Umbilical cord (tissue), 2 donors: ENCODE data around the gene NPAS4. TPM values are rescaled to one million over a fixed set of nuclear protein-coding genes. Genes with fewer than 3 reads are reported as not detected.
"Not testable (repeated sequence)": the region's sequence is repeated elsewhere in the genome, so short reads cannot be mapped to it uniquely, and the experiment has no call there.

Source experiments
- DNase-seq: peaks from one replicate; pipeline ENCODE4 v3.0.0-alpha.2; 2015; ENCODE audit warnings: low spot score
- total RNA-seq: library from RNA; depleted of rRNA; stranded (reverse); fragments of >200 nt; gene quantifications from one replicate; pipeline ENCODE4 v1.2.3, GENCODE V29; 2014; ENCODE audit warnings: low replicate concordance; ENCODE audit not compliant: insufficient read depth

NPAS4 gene
- total RNA-seq: 2.4 TPM

DNA sequence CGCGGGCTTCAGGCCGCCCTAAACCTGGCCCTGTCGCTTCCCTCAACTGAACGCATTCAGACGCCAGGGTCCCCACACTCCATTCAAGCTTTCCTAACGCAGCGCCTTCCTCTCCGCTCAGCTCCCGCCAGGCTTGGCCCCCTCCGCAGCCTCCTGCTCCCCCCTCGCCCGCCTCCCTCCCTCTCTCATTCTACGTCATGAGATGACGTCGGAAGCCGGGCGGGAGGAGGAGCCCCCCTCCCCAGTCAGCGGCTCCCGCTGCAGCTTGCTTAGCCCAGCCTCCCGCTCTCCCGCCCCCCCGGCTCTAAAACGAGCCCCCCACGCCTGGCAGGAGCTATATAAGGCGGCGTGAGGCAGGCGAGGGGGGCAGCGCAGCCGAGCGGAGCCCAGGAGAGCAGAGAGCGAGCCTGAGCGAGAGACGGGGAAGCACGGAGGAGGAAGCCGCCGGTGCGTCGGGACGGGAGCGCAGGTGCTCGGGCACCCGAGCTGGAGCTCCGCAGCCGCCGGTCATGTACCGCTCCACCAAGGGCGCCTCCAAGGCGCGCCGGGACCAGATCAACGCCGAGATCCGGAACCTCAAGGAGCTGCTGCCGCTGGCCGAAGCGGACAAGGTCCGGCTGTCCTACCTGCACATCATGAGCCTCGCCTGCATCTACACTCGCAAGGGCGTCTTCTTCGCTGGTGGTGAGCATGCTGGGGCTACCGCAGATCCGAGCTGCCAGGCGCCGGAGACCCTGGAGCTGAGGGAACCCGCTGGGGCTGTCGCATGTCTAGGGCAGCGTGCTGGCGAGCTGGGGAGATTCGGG lies at the start of gene NPAS4:
NPAS4 (plus strand) TSS at position 365 of the 806 bp plus-strand sequence; CDS start at position 510, 145 bp downstream.
- DNase-seq: no peak

DNA sequence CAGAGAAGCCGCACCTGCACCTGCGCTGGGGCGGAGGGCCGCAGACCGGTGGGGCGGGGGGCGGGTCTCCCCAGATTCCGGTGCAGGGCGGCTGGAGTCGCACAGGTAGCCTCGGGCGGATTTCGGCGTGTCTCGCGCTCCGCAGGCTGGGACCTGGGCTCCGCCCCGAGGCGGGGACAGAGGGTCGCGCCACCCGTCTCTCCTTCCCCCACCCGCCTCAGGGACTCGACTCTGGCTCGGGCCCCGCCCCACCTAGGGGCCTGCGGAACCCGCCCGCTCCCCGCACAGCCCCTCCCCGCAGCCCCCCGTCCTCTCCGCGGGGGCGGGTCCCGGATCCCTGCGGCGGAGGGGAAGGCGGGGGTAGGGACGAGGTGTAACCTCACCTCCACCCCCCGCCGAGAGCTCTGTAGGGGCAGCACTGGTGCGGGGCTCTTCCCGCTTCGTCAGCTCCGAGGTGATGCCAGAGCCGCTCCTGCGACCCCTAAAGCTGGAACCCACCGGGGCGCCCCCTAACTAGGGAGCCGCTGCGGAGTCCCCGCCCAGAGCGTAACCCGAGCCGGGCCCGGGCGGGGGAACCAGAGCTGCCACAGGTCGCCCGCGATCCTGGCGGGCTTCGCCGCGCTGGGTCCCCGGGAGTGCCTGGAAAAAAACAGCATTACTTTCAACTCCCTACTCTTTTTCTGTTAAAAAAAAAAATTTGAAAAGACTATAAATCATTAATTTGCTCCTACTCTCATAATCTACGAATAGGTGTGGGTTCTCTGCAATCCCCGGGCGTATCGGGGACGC lies 49.0 kb upstream of the NPAS4 start, which contains the start of gene SLC29A2:
SLC29A2 (minus strand) TSS at position 134 of the 789 bp plus-strand sequence. CDS start 169 bp downstream, outside the sequence.
- DNase-seq: peak; percentile 64

DNA sequence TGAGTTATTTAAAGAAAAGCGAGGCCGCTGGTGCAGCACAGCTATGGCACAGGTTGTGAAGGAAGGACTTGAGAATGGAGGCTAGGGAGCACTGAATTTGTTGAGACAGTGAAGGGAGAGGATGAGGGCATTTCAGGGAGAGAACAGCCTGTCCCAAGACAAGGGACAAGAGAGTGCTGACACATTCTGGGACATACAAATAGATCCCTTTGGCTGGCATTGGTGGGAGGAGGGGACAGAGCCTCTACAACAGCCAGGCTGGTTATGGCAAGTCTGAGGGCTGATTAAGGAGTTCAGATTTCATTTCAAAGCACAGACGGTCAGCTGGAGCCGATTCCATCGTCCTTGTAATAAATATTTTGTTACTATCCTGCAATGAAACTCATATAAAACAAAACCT lies 47.6 kb upstream of the NPAS4 start:
- DNase-seq: no peak

DNA sequence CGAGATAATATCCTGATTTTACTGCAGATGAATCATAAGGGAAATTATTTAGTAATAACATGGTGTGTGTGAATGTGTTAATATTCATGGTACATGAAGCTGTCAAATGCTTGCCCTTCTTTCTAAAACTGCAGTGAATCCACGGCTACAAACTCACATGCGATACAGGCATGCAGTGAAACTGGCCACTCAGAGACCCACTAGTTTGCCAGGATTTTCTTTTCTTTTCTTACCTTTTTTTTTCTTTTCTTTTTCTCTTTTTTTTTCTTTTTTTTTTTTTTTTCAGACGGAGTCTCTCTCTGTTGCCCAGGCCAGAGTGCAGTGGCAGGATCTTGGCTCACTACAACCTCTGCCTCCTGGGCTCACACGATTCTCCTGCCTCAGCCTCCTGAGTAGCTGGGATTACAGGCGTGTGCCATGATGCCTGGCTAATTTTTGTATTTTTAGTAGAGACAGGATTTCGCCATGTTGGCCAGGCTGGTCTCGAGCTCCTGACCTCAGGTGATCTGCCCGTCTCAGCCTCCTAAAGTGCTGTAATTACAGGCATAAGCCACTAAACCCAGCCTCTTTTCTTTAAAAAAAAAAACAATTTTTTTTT lies 47.0 kb upstream of the NPAS4 start:
- not testable (repeated sequence) for DNase-seq

DNA sequence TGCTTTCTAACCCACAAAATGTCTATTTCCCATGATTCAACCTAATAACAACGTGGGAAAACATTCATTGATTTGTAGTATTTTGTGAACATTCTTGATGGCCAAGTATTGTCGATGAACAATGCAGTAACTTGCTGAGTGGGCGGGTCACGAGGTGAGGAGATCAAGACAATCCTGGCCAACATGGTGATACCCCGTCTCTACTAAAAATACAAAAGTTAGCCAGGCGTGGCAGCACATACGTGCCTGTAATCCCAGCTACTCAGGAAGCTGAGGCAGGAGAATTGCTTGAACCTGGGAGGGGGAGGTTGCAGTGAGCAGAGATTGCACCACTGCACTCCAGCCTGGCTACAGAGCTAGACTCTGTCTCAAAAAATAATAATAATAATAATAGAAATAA lies 40.6 kb upstream of the NPAS4 start:
- not testable (repeated sequence) for DNase-seq

DNA sequence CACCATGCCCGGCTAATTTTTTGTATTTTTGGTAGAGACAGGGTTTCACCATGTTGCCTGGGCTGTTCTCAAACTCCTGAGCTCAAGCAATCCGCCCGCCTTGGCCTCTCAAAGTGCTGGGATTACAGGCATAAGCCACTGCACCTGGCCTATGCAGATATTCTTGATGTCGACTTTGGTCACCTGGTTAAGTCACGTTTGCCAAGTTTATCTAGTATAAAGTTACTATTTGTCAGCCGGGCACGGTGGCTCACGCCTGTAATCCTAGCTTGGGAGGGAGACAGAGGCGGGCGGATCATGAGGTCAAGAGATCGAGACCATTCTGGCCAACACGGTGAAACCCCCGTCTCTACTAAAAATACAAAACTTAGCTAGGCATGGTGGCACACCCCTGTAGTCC lies 36.5 kb upstream of the NPAS4 start:
- DNase-seq: not testable (repeated sequence)

DNA sequence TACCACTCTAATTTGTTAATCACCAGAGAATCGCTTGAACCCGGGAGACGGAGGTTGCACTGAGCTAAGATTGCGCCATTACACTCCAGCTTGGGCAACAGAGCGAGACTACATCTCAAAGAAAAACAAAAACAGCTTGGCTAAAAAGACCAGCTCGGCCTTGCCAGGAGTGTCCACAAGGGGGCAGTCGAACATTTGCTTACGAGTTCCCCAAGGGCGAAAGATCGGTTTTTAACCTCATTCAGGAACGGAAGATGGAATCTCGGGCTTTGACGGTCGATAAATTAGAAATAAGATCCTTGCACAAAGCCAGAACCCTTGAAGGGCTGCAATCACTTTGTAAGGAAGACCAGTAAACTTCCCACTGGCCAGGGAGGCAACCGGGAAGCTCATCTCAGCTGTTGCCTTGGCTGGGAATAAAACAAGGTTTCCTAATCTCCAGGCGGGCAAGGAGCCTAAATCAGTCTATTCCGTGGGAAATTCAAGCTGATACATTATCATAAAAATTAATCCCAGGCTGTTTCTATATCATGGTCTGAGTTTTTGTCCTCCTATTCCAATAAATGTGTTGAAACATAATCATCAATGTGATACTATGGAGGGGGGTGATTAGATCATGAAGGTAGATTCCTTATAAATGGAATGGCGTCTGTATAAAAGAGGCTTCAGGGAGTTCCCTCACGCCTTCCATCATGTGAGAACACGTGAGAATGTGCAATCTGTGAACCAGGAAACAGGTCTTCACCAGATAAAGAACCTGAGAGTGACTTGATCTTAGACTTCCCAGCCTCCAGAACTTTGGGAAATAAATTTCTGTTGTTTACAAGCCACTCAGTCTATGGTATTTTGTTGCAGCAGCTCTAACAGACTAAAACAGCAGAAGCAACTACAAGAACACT lies 34.4 kb upstream of the NPAS4 start:
- DNase-seq: peak; percentile 83

DNA sequence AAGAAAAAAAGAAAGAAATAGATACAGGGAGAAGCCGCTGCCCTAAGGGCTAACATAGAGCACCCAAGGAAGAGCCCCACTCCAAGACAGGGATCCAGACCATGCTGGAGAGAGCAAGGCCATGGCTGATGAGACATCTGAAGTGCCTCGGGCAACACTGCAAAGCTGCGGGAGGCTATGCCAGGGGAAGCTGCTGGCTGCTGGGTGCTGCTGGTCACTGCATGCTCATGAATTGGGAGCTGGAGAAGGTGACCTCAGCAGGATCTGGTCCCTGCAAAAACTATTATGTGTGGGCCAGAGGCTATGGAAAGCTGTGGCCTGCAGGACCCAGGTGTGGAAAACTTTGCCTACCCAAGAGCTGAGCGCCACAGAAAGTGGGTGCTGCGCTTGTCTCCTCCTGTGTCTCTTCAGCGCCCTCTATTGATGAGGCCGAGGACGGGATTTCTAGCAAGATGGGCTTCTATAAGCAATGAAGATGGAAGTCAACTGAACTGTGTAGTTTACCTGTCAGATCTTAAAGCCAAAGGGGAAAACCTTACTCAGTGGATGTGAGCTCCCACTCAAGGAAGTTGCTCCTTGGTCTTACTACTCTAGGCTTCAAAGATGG lies 32.0 kb upstream of the NPAS4 start:
- DNase-seq: peak; percentile 38

DNA sequence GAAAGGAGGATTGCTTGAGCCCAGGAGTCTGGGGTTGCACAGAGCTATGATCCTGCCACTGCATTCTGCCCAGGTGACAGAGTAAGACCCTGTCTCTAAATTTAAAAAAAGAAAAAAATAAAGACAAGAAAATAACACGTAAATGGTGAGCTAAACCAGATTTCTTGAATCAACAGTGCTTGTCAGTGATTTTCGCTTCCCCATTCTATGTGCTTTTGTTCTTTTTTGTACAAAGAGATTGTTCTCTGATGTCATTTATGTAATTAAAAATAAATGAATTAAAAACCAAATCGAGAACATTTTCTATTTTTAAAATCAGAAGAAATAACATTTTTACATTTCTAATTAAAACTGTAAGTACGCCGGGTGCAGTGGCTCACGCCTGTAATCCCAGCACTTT lies 29.5 kb upstream of the NPAS4 start:
- no peak for DNase-seq

DNA sequence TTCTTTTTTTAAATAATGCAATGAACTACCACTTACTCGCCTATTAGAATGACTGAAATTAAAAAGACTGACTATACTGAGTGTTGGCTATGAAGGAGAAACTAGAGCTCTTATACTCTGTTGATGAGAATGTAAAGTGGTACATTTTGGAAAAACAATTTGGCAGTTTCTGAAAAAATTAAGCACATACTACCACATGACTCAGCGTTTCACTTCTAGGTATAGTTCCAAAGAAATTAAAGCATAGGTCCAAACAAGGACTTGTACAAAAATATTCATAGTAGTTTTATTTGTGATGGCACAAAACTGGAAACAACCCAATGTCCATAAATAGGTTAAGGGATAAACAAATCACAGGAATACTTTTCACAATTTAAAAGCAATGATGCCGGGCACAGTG lies 26.9 kb upstream of the NPAS4 start:
- no peak for DNase-seq

DNA sequence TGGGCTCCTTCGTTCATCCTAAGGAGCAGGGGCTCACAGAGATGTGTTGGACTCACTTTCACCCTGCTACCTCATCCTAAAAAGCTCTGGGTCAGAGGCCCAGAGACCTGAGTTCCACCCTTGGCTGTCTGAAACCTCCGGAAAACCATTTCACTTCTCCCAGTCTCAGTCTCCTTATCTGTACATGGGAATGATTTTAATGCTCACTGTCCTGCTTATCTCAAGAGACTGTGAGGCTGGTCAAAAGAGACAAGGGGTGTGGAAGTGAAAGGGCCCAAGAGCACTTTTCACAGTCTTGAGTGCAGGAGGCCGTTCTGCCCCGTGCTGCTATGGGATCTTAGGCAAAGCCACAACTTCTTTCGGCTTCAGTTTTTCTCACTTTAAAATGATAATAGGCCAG lies 13.2 kb upstream of the NPAS4 start:
- DNase-seq: no peak

DNA sequence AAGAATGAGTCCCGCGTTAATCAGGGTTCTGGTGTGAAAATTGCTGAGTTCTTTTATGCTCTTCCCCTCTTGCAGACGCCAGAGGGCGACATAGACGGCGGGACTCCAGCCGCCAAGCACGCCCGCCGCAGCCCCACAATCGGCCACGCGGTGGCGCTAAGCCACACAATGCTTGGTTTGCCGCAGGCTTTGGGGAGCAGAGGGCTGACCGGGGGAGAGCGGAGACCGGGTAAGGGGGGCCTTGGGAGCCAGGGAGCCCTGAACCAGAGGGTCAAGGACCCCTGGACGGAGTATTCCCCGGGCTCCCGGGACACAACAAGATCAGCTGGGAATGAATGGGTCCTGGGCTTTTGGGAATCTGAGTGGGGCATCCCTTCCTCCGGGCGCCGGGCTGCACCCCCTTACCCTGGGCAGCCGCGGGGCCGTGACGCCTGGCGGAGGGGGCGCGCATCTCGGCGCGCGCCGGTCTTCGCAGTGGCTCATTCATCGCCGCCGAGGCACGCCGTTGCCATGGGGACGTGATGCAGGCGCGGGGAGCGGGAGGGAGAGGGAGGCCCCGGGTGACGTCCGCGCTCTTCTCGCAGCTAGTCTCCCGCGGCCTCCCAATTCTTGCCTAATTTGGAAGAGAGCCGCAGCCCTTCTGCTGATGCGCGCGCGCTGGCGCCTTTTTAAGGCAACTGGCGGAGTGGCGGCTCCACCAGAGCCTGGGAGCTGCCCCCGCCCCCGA lies 12.2 kb upstream of the NPAS4 start:
- peak; percentile 94 for DNase-seq

DNA sequence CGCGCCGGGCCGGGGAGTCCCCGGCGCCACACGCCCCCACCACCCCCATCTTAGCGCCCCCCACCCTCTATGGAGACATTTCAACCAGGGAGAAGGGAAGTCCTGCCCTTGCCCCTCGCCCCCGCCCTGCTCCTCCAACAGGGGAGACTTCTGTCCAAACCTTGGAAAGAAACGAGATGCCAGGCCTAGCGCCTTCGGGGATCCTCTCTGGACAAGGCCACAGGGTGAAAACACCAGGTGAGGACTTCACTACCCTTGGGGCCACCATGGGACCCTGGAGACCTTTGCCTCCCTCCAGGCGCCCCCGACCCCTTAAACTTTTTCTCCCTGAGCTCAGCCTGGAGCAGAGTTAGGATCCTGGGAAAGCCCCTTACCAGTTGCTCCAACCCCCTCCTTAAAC lies 11.6 kb upstream of the NPAS4 start:
- no peak for DNase-seq

DNA sequence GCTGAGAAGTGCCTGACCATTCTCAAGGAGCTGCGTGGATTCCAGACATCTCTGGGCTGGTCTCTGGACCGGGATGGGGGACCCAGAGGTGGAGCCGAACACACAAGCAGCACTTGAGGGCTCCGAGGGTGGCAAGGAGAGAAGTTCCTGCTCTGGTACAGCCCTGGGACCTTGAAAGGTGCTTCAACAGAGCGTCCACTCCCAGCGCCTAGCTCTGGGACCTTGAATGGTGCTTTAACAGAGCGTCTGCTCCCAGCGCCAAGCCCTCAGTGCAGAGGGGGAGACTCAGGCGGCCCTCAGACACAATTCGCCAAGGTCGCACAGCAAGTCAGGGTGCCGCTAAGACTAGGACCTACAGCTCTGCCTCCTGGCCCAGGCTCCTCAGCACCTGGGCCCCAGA lies 10.6 kb upstream of the NPAS4 start:
- DNase-seq: no peak

DNA sequence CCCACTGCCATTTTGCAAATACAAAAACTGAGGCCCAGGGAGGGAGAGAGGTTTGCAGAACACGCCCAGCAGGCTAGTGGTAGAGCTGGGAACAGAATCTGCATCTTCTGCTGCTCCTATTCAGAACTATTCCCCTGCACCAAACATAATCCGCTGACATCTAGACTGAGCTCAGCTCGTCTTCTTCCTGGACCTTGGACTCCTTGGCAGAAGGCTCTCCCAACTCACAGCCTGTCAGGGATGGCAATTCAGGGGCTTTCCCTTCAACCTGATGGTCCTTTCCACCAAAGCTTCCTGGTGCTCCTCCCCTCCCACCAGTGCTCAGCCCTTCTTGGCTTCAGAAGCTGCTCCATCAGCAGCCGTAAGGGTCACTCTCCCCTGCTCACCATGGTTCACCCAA lies 9.5 kb upstream of the NPAS4 start:
- DNase-seq: no peak

DNA sequence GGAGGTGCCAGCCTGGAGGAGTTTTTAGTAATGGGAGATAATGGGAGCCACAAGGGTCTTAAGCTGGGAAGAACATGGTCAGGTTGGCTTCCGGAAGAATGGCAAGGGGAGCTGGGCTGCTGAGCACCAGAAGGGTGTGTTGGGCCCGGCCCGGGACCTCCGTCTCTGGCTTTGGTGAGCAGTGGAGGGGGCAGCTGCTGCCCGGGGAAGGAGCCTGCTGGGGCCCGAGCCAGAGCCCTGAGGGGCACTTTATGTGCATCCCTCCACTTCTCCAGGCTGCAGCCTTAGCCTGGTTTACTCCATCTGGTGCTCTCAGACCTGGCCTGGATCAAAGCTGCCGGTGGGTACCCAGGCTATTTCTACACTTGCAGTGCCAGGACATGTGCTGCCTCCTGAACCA lies 8.7 kb upstream of the NPAS4 start:
- DNase-seq: no peak

DNA sequence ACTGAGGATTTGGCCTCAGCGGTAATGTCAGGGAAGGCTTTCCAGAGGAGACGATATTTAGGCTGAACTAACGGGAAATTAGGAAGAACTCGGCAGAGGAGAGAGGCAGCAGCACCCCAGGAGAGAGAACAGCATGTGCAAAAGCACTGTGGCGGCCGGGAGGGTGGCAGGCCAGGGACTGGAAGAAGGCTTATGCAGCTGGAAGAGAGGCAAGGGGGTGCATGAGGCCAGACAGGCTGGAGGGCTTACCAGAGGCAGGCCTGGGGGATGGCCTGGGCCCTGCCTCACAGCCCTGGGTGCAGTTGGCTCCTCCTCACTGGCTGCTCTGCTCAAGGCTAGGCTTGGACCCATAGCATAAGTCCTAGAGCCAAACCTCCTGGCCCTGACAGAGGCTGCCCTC lies 7.7 kb upstream of the NPAS4 start:
- DNase-seq: no peak

DNA sequence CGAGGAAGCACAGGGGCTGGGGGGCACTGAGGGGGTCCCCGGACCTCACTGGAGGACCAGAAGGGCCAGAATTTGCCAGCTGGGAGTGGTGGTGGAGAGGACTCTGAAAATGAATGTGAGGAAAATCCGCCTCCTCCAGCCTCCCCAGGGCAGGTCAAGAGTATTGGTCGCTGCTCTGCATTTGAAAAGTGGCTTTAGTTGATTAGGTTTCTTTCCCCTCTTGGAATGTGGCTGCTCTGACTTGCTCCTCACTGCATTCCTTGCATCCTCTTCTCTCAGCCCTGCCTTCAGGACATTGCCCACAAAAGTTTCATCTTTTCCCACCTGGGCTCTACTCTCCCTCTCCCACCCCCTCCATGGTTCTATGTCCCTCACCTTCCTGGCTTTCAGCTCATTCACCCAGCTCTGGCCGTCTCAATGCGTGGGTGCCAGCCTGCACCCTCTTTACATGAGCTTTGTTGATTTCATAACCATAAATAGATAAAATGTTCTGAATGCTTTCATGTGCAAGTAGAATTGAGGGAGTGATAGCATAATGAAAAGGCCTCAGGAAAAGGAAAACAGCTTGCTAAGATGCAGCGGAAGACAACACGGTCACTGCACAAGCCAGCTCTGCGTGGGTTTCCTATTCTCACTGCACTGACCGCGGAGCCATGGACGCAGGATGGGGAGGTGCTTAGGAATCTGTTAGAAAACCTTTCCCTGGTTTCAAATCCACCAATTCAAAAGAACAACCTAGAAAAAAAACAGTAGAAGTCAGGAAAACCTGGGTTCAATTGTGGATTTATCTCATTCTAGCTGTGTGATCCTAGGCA lies 6.5 kb upstream of the NPAS4 start:
- DNase-seq: no peak

DNA sequence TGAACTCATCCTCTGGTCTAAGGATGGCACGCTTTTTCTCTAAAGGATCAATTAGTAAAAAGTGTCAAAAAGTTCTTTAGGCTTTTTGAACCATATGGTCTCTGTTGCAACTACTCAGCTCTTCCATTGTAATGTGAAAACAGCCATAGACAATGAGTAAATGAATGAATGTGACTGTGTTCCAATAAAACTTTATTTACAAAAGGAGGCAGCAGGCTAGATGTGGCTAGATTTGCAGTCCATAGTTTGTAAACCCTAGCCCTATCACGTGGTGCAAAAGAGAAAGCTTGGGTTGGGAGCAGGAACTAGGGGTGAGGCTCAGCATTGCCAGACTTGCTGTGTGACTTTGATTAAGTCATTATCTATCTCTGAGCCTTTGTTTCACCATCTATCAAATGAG lies 5.4 kb upstream of the NPAS4 start:
- no peak for DNase-seq
